Sciatic nerve (tissue), 2 donors: ENCODE measurements around the gene PNMA6F. TPM values are rescaled to one million over a fixed set of nuclear protein-coding genes. Genes with fewer than 3 reads are reported as not detected.

Experiments used
- ATAC-seq: fragments of 200-7000 bp; cut with Tn5 transposase; one replicate; pipeline ENCODE4 v1.9.1; 2020; ENCODE audit warnings: mild to moderate bottlenecking, moderate library complexity
- DNase-seq: peaks from one replicate; pipeline ENCODE4 v3.0.0-alpha.2; 2020; ENCODE audit warnings: low spot score
- intact Hi-C: fragments of 100-400 bp; cut with DNase I; formaldehyde crosslinking; loops from one replicate; pipeline ENCODE4 v1.14.2; 2022
- total RNA-seq: library from RNA; stranded (reverse); fragmentation: NEBNext Ultra II Directional; extraction: Animal tissue kit (Norgen Biotek cat#: 25700); gene quantifications from one replicate; pipeline ENCODE4 v1.2.1, GENCODE V29; 2021
- donor health status: DM: no; HTN: no; CAD: no.
- donor health status: DM: no; HTN: no; CAD: no.

The PNMA6F gene
- total RNA-seq = not detected

GRCh38 chrX:153321381-153322124 is at the start of gene PNMA6F:
PNMA6F (minus strand) TSS chrX:153321767; CDS start chrX:153320674, 1,093 bp downstream.
- intact Hi-C loops = no loop called here
- no peak for ATAC-seq
- no peak for DNase-seq

GRCh38 chrX:153371256-153371655 is 49.7 kb upstream of the PNMA6F start:
- ATAC-seq (no peak), DNase-seq (no peak)
- intact Hi-C loops = no loop called here

GRCh38 chrX:153370293-153371055 is 48.9 kb upstream of the PNMA6F start:
- intact Hi-C loops = no loop called here
- ATAC-seq (no peak), DNase-seq (no peak)

- ATAC-seq (no peak), DNase-seq (no peak)
- intact Hi-C loops = no loop called here
Observed at GRCh38 chrX:153366878-153367538, 45.4 kb upstream of the PNMA6F start.

- intact Hi-C loops = no loop called here
- ATAC-seq = no peak
- no peak for DNase-seq
Observed at GRCh38 chrX:153366119-153366518, 44.6 kb upstream of the PNMA6F start.

- ATAC-seq (no peak), DNase-seq (no peak)
- intact Hi-C loops = no loop called here
Observed at GRCh38 chrX:153365670-153366069, 44.1 kb upstream of the PNMA6F start.

GRCh38 chrX:153361781-153362397 is 40.3 kb upstream of the PNMA6F start:
- DNase-seq (no peak), ATAC-seq (no peak)
- intact Hi-C loops = no loop called here

- intact Hi-C loops = no loop called here
- no peak for ATAC-seq
- DNase-seq = no peak
Observed at GRCh38 chrX:153357877-153358276, 36.3 kb upstream of the PNMA6F start.

- DNase-seq (no peak), ATAC-seq (peak; percentile 32)
- intact Hi-C loops = no loop called here
Observed at GRCh38 chrX:153353416-153353815, 31.8 kb upstream of the PNMA6F start.

GRCh38 chrX:153352858-153353257 is 31.3 kb upstream of the PNMA6F start:
- DNase-seq (no peak), ATAC-seq (no peak)
- intact Hi-C loops = no loop called here

GRCh38 chrX:153351981-153352380 is 30.4 kb upstream of the PNMA6F start:
- ATAC-seq (no peak), DNase-seq (no peak)
- intact Hi-C loops = no loop called here

- no peak for ATAC-seq
- DNase-seq = no peak
- intact Hi-C loops = no loop called here
Observed at GRCh38 chrX:153349952-153350351, 28.4 kb upstream of the PNMA6F start.

GRCh38 chrX:153348421-153348820 is 26.9 kb upstream of the PNMA6F start:
- ATAC-seq (no peak), DNase-seq (no peak)
- intact Hi-C loops = no loop called here

GRCh38 chrX:153347530-153347929 is 26.0 kb upstream of the PNMA6F start:
- no peak for ATAC-seq

GRCh38 chrX:153343674-153344073 is 22.1 kb upstream of the PNMA6F start:
- DNase-seq (no peak), ATAC-seq (no peak)
- intact Hi-C loops = no loop called here

More at GRCh38 chrX:153347530-153347929, 26.0 kb upstream of the PNMA6F start:
- no peak for DNase-seq
- intact Hi-C loops = no loop called here

GRCh38 chrX:153342762-153343558 is 21.4 kb upstream of the PNMA6F start:
- intact Hi-C loops = no loop called here
- DNase-seq (no peak), ATAC-seq (no peak)

GRCh38 chrX:153340111-153340510 is 18.5 kb upstream of the PNMA6F start:
- no peak for ATAC-seq
- intact Hi-C loops = no loop called here
- no peak for DNase-seq

GRCh38 chrX:153339662-153340061 is 18.1 kb upstream of the PNMA6F start:
- ATAC-seq (no peak), DNase-seq (no peak)

GRCh38 chrX:153338836-153339235 is 17.3 kb upstream of the PNMA6F start:
- DNase-seq (no peak), ATAC-seq (no peak)
- intact Hi-C loops = no loop called here

More at GRCh38 chrX:153339662-153340061, 18.1 kb upstream of the PNMA6F start:
- intact Hi-C loops = no loop called here
